ENCODE data around the gene DNM3. TPM values are rescaled to one million over a fixed set of nuclear protein-coding genes. Genes with fewer than 3 reads are reported as not detected.

The DNM3 gene
- total RNA-seq, 1 experiment from 2014 or later: 1.3 TPM

DNA sequence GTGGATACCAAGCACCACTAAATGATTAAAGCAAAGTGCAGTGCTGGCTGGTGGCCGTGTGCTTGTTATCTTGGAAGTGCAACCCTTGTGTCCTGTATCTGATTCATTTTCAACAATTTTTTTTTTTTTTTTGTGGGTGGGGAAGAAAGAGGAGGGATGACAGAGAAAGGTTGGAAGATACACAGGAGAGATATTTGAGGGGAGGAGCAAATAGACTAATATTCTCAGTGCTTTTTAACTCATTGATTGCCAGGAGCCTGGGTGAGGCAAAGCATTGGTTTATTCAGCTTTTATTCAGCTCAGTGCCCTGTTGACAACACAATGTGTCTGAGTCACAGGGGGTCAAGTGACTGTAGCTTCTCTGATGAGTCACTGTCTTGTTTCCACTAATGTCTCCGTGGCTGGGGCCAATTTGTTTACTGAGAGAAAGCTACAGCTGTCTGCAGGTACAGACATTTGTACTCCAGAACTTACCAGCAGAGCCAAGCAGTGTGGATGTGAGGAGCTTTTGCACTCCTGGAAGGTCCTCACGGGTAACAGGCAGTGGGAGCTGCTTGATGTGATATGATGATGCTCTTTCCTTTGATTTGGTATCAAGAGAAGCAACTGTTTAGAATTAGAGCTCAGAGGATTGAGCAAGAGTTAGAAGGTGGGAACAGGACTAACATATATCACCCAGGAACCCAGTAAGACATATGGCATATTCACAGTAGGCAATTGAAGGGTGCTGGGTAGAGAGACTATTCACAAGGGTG is 23.6 kb upstream of the DNM3 start:
- peak; percentile 67 for DNase-seq (ENCODE audit: low spot score)

DNA sequence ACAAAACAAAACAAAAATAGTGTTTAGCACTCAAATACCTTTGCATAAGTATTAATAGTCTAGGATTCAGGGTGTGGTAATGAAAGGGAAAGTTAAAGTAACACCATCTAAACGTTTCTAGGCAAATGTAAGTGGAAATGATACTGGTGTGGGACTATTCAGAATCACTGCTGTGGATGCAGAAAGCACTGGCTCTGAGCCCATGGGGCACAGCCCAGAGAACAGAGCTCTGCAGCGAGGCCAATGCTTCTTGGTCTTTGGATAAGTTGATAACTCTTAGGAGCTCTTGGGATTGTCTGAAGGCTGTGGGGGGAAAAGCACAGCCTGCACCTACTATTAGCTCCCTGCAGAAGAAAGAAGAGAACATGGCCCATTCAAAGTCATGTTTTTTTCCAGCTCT is 21.4 kb upstream of the DNM3 start:
- DNase-seq (ENCODE audit: low spot score): no peak

DNA sequence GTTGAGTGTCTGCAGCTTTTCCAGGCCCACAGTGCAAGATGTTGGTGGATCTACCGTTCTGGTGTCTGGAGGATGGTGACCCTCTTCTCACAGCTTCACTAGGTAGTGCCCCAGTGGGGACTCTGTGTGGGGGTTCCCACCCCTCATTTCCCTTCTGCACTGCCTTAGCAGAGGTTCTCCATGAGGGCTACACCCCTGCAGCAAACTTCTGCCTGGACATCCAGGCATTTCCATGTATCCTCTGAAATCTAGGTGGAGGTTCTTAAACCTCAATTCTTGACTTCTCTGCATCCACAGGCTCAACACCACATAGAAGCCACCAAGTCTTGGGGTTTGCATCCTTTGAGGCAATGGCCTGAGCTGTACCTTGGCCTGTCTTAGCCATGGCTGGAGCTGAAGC is 14.3 kb upstream of the DNM3 start:
- DNase-seq (ENCODE audit: low spot score): no peak

DNA sequence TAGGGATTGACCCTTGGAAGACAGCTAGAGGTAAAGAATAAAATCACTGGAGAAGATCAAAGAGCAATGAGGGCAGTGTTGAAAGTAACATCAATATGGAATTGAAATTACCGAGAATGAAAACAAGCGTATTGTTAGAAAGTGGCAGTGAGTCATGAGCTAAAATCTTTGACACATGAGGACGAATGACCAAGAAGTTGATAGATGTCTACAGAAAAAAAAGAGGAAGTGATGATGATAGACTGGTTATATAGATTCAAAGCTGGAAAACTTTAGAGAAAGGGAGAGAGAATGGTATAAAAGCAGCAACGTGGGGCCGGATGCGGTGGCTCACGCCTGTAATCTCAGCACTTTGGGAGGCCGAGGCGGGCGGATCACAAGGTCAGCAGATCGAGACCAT is 12.5 kb upstream of the DNM3 start:
- DNase-seq (ENCODE audit: low spot score): no peak

DNA sequence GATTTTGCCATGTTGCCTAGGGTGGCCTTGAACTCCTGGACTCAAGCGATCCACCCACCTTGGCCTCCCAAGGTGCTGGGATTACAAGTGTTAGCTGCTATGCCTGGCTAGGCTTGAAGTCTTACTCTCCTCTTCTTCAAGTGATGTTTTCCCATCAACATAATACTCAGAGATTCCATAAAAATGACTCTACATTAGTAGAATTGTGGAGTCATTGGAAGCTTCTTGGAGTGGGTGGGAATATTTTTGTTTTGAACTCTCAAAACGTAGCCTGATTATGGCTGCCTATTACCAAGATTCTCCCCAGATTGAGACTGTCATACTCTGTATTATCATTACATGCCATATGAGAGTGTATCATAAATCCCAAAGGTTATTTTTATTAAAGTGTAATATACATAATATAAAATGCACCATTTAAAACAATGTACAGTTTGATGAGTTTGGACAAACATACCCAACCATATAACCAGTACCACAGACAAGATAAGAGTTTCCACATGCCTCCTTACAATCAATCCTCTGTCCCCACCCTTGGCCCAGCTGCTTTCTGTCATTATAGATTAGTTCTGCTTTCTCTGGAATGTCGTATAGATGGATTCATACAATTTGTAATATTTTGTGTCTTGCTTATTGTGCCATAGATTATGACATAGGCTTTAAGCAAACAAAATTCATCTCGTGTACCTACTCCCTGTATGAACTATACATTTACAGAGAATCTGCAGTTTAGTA is 8.0 kb upstream of the DNM3 start:
- no peak for DNase-seq (ENCODE audit: low spot score)

DNA sequence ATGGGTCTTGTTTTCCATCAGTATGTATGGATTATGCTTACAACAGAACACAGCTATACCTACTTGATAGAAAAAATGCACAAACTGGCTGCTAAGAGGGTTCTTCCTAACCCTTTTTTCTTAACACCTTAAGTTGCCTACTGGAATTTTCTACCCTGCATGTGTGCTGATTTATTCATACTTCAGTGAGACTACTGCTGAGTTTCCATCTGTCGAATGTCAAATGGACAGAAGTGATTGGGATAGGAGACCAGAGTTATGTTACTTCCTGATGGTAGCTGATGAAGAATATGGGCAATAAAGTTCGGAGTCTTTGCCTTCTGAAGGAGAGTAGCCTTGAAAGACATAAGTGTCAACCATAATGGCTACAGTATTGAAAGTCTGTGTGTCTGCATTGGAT is 6.5 kb upstream of the DNM3 start:
- DNase-seq (ENCODE audit: low spot score): no peak

DNA sequence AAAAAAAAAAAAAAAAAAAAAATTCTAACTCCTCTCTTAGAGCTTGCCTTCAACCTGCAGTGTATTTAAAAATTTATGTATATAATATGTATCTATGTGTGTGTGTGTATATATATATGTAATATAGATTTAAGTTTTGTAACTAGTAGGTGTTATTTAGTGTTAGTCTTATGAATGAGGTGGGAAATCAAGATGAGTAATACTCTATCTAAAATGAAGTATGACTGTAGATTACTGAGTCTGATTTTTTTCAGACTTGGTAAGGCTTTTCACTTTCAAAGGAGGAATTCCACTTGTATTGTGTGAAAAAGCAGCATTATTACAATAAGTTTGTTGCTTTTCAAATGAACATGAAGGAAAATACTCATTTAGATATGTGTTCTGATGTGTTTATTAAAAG is 5.4 kb upstream of the DNM3 start:
- no peak for DNase-seq (ENCODE audit: low spot score)

DNA sequence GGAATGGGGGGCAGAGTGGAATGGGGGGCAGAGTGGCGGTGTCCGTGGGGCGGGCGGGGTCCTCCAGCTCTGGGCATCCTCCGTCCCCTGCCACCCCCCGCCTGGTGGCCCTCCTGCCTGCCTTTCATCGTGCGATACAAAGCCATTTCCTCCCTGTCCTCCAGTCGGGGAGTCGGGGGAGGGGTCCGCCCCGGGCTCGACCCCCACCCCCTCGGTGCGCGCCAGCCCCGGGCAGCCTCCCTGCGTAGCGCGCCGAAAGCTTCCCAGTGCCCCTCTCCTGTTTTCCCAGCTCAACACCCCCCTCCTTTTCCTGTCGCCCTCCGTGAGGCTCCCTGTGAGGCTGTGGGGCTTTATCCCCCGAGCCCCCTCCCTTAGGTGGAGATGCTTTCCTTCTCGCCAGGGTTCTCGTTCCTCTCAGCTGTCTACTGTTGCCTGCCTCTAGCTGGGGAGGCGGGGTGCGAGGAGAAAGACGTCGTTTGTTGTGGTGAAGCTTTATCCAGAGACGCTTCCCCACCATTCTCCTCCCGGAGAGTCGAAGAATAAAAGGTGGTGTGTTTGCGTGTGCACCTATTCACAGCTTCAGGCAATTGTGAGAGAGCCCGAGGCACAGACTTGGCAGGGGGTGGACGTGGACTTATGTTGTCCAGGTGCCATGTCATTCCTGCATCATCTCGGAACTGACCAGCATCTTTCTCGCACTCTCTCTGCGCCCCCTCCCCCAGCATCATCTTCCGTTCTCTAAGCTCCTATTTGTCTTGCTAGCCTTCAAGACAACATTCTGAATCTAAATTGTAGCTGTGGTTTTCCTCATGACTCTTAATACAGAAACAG is 848 bp downstream of the DNM3 start:
- DNase-seq (ENCODE audit: low spot score): no peak

DNA sequence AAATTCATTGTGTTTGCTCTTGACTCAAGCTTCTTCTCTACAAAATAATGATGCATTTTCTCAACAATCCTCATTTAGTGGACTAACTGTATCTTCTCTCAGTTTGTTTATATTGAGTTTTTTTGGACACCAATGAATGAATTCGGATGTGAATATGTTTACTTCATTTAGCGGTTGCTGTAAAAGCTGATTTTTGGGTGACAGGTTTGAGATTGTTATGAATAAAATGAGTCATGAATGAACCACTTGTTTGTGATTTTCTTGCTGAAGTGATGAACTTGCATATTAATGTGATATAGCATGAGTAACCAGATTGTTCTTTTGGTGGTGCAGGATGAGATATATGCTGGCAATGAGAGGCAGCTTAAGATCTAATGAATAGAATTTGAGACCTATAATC is 3.1 kb downstream of the DNM3 start:
- DNase-seq (ENCODE audit: low spot score): no peak

DNA sequence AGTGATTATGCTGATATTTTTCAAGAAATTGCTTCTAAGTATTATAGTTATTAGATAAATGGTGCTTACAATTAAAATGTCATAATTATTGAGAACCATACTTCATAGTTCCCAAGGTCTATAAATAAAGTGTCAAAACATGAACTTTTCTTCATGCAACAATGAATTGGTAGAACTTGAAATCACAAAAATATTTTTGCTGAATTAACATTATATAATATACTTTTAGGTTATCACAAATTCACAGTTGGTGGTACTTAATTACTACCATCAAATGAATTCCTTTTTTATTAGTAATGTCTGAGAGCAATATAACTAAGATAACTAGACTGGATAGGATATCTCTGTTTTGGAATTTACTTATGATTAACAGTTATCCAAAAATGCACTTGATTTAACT is 4.7 kb downstream of the DNM3 start:
- DNase-seq (ENCODE audit: low spot score): no peak

DNA sequence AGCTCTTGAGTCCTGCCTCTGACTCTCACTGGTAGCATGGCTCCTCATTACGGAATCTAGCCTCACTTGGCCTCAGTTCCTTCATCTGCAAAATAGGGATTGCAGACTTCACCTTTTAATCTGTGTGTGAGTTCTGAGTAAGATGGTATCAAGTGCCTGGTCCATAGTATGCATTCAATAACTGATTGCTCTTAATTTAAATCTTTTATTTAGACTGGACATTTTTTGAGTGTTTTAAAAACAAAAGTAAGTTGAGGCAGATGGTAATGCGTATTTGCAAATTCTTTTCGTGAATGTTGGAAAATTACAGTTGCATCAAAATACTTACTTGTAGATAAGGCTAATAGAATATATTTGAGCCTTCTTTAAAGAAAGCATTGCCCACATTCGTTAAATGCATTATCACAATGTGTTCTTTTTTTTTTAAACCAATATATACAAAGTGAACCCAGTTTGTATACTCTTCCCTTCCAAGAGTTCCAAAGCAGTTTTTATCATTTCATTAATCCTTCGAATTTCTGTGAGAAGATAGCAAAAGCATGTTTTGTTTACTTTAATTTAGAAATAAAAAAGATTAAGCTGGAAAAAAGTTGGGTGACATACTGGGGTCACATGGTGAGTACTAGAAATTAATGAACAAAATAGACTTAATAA is 8.1 kb downstream of the DNM3 start:
- no peak for DNase-seq (ENCODE audit: low spot score)

DNA sequence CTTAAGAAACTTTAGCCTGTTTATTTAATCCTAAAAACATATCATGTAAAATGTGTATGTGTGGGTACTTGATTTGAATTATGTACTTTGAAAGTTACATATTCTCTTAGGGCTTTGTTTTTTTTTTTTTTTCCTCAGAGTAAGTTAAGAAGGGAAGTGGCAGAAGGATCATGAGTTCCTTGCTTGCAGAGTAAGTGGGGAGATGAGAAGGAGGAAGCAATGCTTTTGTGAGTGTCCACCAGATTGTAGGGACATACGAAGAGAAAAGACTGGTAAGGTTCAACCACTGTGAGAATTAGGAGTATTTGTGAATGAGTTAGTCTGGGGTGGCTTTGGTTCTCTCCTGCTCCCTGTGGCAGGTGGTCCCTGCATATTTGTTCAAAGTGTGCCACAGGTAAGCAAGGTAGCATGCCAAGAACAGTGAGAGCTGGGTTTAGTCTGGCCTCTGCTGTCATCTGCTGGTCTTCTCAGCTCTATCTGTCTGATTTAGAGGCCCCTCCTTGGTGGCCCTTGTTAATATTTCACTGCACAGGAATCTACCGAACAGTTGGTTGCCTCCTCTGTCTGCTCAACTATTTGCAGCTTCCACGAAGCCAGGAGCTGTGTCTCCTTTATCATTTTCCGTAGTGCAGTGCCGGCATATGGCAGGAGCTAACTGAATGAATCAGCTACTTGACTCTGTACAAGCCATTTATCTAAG is 9.5 kb downstream of the DNM3 start:
- no peak for DNase-seq (ENCODE audit: low spot score)

DNA sequence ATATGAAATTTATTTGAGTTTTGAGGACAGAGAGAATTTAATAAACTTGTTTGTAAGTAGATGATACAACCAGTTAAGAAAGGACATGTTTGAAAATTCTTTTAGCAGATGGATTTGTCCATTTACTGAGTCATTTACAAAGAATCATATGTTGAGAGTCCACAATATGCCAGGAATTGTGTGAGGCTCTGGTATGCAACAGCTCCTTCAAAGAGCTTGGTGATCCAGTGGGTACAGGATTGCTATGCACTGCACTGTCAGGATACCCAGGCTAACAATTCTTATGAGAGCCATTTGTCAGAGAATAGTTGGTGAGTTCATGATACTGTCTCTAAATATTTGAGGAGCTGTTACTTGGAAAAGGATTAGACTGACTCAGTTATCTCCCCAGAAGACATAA is 11.0 kb downstream of the DNM3 start:
- DNase-seq (ENCODE audit: low spot score): no peak

DNA sequence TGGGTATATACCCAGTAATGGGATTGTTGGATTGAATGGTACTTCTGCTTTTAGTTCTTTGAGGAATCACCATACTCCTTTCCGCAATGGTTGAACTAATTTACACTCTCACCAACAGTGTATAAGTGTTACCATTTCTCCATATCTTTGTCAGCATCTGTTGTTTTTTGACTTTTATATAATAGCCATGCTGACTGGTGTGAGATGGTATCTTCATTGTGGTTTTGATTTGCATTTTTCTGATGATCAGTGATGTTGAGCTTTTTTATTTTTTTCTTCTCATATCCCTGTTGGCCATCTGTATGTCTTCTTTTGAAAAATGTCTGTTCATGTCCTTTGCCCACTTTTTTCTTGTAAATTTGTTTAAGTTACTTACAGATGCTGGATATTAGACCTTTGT is 14.1 kb downstream of the DNM3 start:
- no peak for DNase-seq (ENCODE audit: low spot score)

DNA sequence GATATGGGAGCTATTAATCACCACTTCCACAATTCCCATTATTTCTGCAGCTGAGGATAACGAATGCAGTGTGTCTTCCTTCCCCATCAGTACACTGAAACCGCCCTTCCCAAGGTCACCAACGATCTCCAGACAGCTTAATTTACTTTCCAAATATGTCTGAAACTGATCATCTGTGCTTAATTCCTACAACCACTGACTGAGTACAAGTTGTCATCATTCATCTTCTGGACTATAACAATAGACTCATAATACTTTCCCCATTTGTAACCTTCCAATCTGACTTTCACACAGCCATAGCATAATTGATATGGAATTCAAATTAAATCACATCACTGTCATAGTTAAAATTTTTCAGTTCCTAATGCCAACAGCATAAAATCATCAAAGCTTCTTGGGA is 17.4 kb downstream of the DNM3 start:
- DNase-seq (ENCODE audit: low spot score): no peak

DNA sequence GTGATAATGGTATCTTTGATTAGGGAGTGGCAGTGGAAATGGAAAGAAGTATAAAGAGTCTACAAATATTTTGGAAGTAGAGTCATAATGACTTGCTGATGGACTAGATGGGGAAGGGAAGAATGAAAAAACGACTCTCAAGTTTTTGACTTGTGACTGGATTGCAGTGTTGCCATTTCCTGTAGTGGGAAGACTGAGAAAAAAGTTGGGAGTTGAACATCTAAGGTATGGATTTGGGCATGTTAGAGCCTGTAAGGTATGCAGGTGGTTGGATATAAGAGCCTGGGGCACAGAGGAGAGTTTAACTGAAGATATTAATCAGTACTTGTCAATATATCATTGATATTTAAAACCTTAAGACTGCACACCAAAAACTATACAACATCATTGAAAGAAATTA is 19.4 kb downstream of the DNM3 start:
- DNase-seq (ENCODE audit: low spot score): no peak

DNA sequence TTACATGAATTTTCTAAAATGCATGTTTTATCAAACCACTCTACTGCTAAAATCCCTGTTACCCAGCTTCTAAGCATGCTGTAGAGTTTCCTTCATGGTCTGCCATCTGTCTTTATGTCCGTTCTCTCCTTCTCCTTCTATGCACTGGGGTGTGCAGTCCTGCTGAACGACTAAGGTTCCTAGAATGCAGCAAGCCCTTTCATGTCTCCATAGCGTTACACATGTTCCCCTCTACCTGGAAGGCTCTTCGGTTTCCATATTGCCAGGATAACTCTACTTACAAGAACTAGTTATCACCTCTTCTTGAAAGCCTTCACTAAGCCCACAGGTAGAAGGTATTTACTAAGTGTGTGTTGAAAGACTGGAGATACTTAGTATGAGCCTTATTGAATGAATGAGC is 22.2 kb downstream of the DNM3 start:
- no peak for DNase-seq (ENCODE audit: low spot score)

DNA sequence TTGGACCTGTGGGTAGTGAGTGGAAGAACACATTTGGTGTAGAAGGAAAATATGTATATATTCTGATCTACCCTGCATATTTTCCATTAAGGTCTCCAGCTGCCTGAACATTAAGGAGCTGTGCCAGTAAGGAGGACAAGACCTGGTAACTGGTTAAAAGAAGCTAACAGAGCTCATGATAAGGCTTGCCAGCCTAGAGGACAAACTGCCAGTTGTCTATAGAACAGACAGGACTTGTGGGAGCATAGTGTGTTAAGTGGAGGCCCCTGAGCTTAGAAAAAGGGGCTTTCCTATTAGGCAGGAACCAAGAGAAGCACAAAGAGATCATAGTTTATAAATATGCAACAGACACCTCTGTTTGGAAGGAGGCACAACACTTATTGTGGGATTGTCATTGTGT is 23.0 kb downstream of the DNM3 start:
- DNase-seq (ENCODE audit: low spot score): no peak

DNA sequence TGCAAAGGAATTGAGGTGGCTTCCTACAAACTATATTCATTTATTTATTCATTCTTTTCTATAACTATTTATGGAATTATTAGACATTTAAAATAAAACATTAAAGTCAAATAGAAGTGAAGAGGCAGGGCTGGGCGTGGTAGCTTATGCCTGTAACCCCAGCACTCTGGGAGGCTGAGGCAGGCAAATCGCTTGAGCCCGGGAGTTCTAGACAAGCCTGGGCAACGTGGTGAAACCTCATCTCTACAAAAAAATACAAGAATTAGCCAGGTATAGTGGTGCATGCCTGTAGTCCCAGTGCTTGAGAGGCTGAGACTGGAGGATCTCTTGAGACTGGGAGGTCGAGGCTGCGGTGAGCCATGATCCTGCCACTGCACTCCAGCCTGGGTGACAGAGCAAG is 23.8 kb downstream of the DNM3 start:
- no peak for DNase-seq (ENCODE audit: low spot score)

DNA sequence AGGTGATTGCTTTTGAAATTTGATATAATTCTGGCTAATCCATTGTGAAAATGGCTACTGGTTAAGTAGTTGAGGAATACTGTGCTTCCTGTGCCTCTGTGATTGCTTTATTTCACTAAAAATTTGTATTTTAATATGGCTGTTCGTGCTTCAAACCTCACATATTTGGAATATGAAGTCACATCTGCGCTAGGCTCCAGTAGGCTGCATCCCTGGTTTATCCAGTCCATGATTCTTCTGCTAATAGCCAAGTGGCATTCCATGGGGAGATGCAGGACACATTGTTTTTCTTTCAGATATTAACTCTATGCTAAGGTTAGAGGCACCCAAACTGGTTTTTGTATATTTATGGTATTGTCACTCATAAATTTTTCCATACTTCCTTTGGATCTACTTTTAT is 25.9 kb downstream of the DNM3 start:
- DNase-seq (ENCODE audit: low spot score): no peak

DNA sequence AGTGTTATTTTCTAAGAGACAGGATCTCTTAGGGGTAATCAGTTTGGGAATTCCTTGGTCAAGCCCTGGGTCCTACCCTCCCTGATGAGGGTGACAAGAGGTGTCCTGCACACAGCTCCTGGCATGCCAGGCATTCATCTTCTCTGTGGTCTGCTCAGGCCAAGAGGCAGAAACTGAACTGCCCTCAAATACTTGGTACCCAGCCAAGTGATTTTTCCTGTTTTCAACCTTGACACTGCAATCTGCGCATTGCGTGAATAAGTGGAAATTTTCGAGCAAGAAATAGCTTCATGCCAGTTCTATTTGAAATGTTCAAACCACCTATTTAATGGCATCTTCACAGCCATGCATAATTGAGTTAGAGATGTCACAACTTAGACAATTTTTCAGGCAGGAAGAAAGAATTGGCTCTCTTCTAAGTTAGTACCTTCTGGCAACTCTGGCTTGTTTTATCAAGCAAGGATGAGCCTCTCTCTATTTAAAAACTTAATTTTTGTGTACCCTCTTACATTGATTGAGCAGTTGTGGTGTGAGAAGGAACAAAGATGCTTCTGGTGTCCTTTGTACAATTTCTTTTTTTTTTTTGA is 27.0 kb downstream of the DNM3 start:
- DNase-seq (ENCODE audit: low spot score): no peak
